Esophagus squamous epithelium (tissue), 4 donors: Measurements from ENCODE around the gene MED26.

ENCODE experiments used
- POLR2A ChIP-seq, 4 donors: fragments of 450-650 bp; IDR thresholded peaks; one replicate each; pipeline ENCODE4 v1.6.1; 2017; ENCODE audit warnings: antibody characterized with exemption in 4 of 4, mild to moderate bottlenecking in 4 of 4, moderate library complexity in 3 of 4
- TF ChIP-seq, protein P1 (sequence below), 6 experiments: fragments of 450-650 bp in 4 of 6; fragments of 200-600 bp in 2 of 6; sonication (generic) in 2 of 6; IDR thresholded peaks; one replicate each; pipeline ENCODE4 v1.5.1; 2016 to 2019; ENCODE audit warnings: antibody characterized with exemption in 6 of 6, mild to moderate bottlenecking in 4 of 6, moderate library complexity in 4 of 6

DNA sequence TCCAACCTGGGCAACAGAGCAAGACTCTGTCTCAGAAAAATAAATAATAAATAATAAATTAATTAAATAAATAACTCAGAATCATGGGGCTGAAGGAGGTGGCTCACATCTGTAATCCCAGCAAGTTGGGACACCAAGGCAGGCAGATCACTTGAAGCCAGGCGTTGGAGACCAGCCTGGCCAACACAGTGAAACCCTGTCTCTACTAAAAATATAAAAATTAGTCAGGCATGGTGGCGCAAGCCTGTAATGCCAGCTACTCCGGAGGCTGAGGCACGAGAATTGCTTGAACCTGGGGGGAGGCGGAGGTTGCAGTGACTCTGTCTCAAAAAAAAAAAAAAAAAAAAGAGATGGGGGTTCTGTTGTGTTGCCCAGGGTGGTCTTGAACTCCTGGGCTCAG, 40.2 kb upstream of the MED26 start:
- TF ChIP-seq, protein P1, sequence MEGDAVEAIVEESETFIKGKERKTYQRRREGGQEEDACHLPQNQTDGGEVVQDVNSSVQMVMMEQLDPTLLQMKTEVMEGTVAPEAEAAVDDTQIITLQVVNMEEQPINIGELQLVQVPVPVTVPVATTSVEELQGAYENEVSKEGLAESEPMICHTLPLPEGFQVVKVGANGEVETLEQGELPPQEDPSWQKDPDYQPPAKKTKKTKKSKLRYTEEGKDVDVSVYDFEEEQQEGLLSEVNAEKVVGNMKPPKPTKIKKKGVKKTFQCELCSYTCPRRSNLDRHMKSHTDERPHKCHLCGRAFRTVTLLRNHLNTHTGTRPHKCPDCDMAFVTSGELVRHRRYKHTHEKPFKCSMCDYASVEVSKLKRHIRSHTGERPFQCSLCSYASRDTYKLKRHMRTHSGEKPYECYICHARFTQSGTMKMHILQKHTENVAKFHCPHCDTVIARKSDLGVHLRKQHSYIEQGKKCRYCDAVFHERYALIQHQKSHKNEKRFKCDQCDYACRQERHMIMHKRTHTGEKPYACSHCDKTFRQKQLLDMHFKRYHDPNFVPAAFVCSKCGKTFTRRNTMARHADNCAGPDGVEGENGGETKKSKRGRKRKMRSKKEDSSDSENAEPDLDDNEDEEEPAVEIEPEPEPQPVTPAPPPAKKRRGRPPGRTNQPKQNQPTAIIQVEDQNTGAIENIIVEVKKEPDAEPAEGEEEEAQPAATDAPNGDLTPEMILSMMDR (IDR thresholded peaks at IDR 0.05) = no peak
- TF ChIP-seq POLR2A (IDR thresholded peaks at IDR 0.05) = no peak
